Measurements from ENCODE around the gene DEAF1.

GRCh38 chr11:662689-663274 is 32.2 kb downstream of the DEAF1 start:
- TF ChIP-seq, protein P1, sequence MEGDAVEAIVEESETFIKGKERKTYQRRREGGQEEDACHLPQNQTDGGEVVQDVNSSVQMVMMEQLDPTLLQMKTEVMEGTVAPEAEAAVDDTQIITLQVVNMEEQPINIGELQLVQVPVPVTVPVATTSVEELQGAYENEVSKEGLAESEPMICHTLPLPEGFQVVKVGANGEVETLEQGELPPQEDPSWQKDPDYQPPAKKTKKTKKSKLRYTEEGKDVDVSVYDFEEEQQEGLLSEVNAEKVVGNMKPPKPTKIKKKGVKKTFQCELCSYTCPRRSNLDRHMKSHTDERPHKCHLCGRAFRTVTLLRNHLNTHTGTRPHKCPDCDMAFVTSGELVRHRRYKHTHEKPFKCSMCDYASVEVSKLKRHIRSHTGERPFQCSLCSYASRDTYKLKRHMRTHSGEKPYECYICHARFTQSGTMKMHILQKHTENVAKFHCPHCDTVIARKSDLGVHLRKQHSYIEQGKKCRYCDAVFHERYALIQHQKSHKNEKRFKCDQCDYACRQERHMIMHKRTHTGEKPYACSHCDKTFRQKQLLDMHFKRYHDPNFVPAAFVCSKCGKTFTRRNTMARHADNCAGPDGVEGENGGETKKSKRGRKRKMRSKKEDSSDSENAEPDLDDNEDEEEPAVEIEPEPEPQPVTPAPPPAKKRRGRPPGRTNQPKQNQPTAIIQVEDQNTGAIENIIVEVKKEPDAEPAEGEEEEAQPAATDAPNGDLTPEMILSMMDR (IDR thresholded peaks at IDR 0.05), result peak; percentile 55 to 87 (median 76)
- no peak for TF ChIP-seq POLR2AphosphoS5 (IDR thresholded peaks at IDR 0.05)
